H1 (cell line): ENCODE measurements around the gene ACO1. TPM values are rescaled to one million over a fixed set of nuclear protein-coding genes. Genes with fewer than 3 reads are reported as not detected.

Experiments used
- RFX5 ChIP-seq: IDR thresholded peaks from 2 replicates; pipeline ENCODE4 v1.6.1; 2011; ENCODE audit warnings: low read depth, low read length, improper control_type of control experiment, borderline replicate concordance
- polyA plus RNA-seq, 7 experiments: library from polyadenylated mRNA; depleted of rRNA in 3 of 7; stranded (reverse) in 5 of 7; unstranded in 2 of 7; fragments of >200 nt in 5 of 7; fragments of 200-250 nt in 2 of 7; gene quantifications; 1 replicate in 5 of 7; 2 replicates in 1 of 7; 4 replicates in 1 of 7; pipeline versions ENCODE4 v1.2.1 to v1.2.3, GENCODE V29; 2011 to 2013; ENCODE audit warnings: missing spikeins in 2 of 7, mixed read lengths in 2 of 7
- total RNA-seq: library from RNA; stranded (reverse); fragmentation: NEBNext Ultra II Directional; extraction: Animal tissue kit (Norgen Biotek cat#: 25700); gene quantifications from 2 replicates; pipeline ENCODE4 v1.2.1, GENCODE V29; 2021

Gene ACO1
- total and polyA plus RNA-seq, 2 of the 8 experiments (the other 6 are each of a cell fraction or from before 2014, with no cell fraction given) = 39.3 to 49.8 TPM

DNA sequence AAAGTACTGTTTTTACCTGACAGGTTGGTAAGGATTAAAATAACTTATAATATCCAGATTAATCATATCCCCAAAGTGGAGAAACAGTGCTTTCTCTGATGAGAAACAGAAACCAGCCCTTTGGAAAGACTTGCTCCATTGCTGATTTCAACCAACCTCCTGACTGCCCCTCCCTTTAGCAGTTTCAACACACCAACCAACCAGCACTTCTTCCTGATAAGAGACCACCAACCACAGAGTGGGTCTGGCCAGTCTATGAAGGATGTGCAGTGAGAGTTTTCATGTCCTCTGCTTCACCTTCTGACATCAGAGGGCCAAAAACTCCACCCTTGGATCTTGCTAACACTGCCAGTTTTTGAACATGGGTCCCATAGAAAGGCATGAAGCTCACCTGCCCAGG is 113.5 kb downstream of the ACO1 start (continued):
- no peak for TF ChIP-seq RFX5
